Heart left ventricle (tissue), 13 donors: ENCODE data around the gene ZBTB7C.
"Not testable (repeated sequence)": the region's sequence is repeated elsewhere in the genome, so short reads cannot be mapped to it uniquely, and the experiment has no call there.

Source experiments
- CTCF ChIP-seq, 12 donors: fragments of 200-600 bp; sonication (generic) in 4 of 12; IDR thresholded peaks; one replicate each; pipeline versions ENCODE4 v1.5.0 to v1.8.0; 2018 to 2022; ENCODE audit warnings: antibody characterized with exemption in 12 of 12, mild to moderate bottlenecking in 5 of 12
- POLR2A ChIP-seq, 2 donors: fragments of 450-650 bp; IDR thresholded peaks; one replicate each; pipeline ENCODE4 v1.6.1; 2017; ENCODE audit warnings: antibody characterized with exemption in 2 of 2, mild to moderate bottlenecking in 2 of 2, moderate library complexity in 2 of 2
- donor health status: ischemic (EF 13 %, LVEDD 7.1; RV severe dilation, severe dysfunction).
- donor health status: DM: no; HTN: yes; CAD: no.
- donor health status: DM: no; HTN: no; CAD: no.
- donor health status: ischemic (EF 25% LVEDD 6.9; RV normal size, moderate dysfunction).
- donor health status: ischemic (EF 25% LVEDD 5.7; RV mildly dilated, moderate dysfunction).
- donor health status: ischemic (EF 35%, LVEDD 5.7; RV mildly dilated, moderate dysfunction).
- donor health status: nonischemic (EF 11% LVEDD 7.7; RV severe dilation, severe dysfunction).
- donor health status: DM: yes; HTN: yes; CAD: no.
- donor health status: PGD.
- donor health status: ischemic (EF 29% LVEDD 5.4; RV normal size, mild dysfunction).
- donor health status: nonischemic (EF 23%, LVEDD 6.1; RV moderate dilation, normal function).

- TF ChIP-seq POLR2A, CTCF (IDR thresholded peaks at IDR 0.05): not testable (repeated sequence)
Observed at GRCh38 chr18:48284011-48284410, 125.2 kb downstream of the ZBTB7C start.
